Ectodermal cell (in vitro differentiated cells): ENCODE results near the gene CDH13.

ENCODE experiments used
- H3K27ac ChIP-seq: 2 replicates; pipeline ENCODE4 v1.7.0; 2013; ENCODE audit warnings: mild to moderate bottlenecking, low read depth, low read length; ENCODE audit not compliant: insufficient read depth, poor library complexity, severe bottlenecking
- H3K27me3 ChIP-seq: 2 replicates; pipeline ENCODE4 v1.7.0; 2013; ENCODE audit warnings: mild to moderate bottlenecking, low read length; ENCODE audit not compliant: insufficient read depth, control insufficient read depth, poor library complexity, severe bottlenecking
- H3K36me3 ChIP-seq: one replicate; pipeline ENCODE4 v1.7.0; 2013; ENCODE audit warnings: low read length; ENCODE audit not compliant: control insufficient read depth, insufficient read depth
- H3K4me1 ChIP-seq: one replicate; pipeline ENCODE4 v1.7.0; 2013; ENCODE audit warnings: low read length; ENCODE audit not compliant: control insufficient read depth, insufficient read depth
- H3K4me3 ChIP-seq: 2 replicates; pipeline ENCODE4 v1.7.0; 2013; ENCODE audit warnings: low read depth, low read length, control low read depth; ENCODE audit not compliant: insufficient read depth
- H3K9me3 ChIP-seq: 2 replicates; pipeline ENCODE4 v1.7.0; 2013; ENCODE audit warnings: mild to moderate bottlenecking, low read length, moderate library complexity; ENCODE audit not compliant: control insufficient read depth
- WGBS, 2 experiments: methylation state at CpG; one replicate each; pipeline ENCODE4 v1.1.7; 2013; ENCODE audit warnings: missing lambda C conversion rate in 2 of 2; 5-methylcytosine and 5-hydroxymethylcytosine counted together

CDH13 gene

GRCh38 chr16:82767808-82768207, 141.0 kb downstream of the CDH13 start:
- H3K9me3 ChIP-seq, result no peaks in the 10 kb centered on the region
- 92 to 95% methylated on average over 4 of the region's 4 CpGs for WGBS, 2 experiments

GRCh38 chr16:82769845-82770244, 143.1 kb downstream of the CDH13 start:
- no peak overlapping the region for H3K27ac ChIP-seq
- no peaks in the 10 kb centered on the region for H3K4me1 ChIP-seq
- no peaks in the 10 kb centered on the region for H3K9me3 ChIP-seq
- WGBS, 2 experiments, result 94 to 96% methylated on average over 4 to 5 of the region's 5 CpGs
- H3K27me3 ChIP-seq, result no peaks in the 10 kb centered on the region
- no peak overlapping the region for H3K4me3 ChIP-seq
- no peaks in the 10 kb centered on the region for H3K36me3 ChIP-seq

More at GRCh38 chr16:82767808-82768207, 141.0 kb downstream of the CDH13 start:
- H3K4me3 ChIP-seq, result no peak overlapping the region
- no peaks in the 10 kb centered on the region for H3K36me3 ChIP-seq
- H3K27me3 ChIP-seq, result no peaks in the 10 kb centered on the region
- H3K27ac ChIP-seq, result no peak overlapping the region
- no peaks in the 10 kb centered on the region for H3K4me1 ChIP-seq

GRCh38 chr16:82772215-82772614, 145.4 kb downstream of the CDH13 start:
- H3K9me3 ChIP-seq, result no peaks in the 10 kb centered on the region
- H3K27ac ChIP-seq, result no peak overlapping the region
- no peaks in the 10 kb centered on the region for H3K36me3 ChIP-seq
- H3K4me1 ChIP-seq, result no peaks in the 10 kb centered on the region
- 94 to 98% methylated on average over 3 of the region's 3 CpGs for WGBS, 2 experiments
- no peaks in the 10 kb centered on the region for H3K27me3 ChIP-seq
- no peak overlapping the region for H3K4me3 ChIP-seq

GRCh38 chr16:82773018-82773417, 146.2 kb downstream of the CDH13 start:
- no peaks in the 10 kb centered on the region for H3K36me3 ChIP-seq
- no peak overlapping the region for H3K27ac ChIP-seq
- WGBS, 2 experiments, result 91 to 95% methylated on average over 1 of the region's 1 CpG
- H3K4me1 ChIP-seq, result no peaks in the 10 kb centered on the region
- H3K4me3 ChIP-seq, result no peak overlapping the region
- no peaks in the 10 kb centered on the region for H3K27me3 ChIP-seq
- no peaks in the 10 kb centered on the region for H3K9me3 ChIP-seq

GRCh38 chr16:82776470-82777146, 149.8 kb downstream of the CDH13 start:
- H3K9me3 ChIP-seq, result no peaks in the 10 kb centered on the region
- WGBS, 2 experiments, result 93 to 98% methylated on average over 5 of the region's 5 CpGs
- H3K27ac ChIP-seq, result no peak overlapping the region

GRCh38 chr16:82782715-82783251, 156.0 kb downstream of the CDH13 start:
- Histone ChIP-seq H3K27me3 (no peaks in the 10 kb centered on the region), H3K4me3 (no peak overlapping the region), H3K4me1 (no peaks in the 10 kb centered on the region), H3K27ac (no peak overlapping the region), H3K36me3 (no peaks in the 10 kb centered on the region), H3K9me3 (no peaks in the 10 kb centered on the region)
- WGBS, 2 experiments, result 62 to 63% methylated on average over 11 of the region's 11 CpGs

More at GRCh38 chr16:82776470-82777146, 149.8 kb downstream of the CDH13 start:
- Histone ChIP-seq H3K36me3 (no peaks in the 10 kb centered on the region), H3K4me1 (no peaks in the 10 kb centered on the region), H3K27me3 (no peaks in the 10 kb centered on the region), H3K4me3 (no peak overlapping the region)

- Histone ChIP-seq H3K36me3 (no peaks in the 10 kb centered on the region), H3K4me1 (no peaks in the 10 kb centered on the region), H3K27me3 (no peaks in the 10 kb centered on the region), H3K27ac (no peak overlapping the region), H3K9me3 (no peaks in the 10 kb centered on the region), H3K4me3 (no peak overlapping the region)
- WGBS, 2 experiments, result 70 to 77% methylated on average over 7 to 8 of the region's 8 CpGs
These were observed 157.3 kb downstream of the CDH13 start for GRCh38 chr16:82783933-82784572.

GRCh38 chr16:82784573-82784968, 157.8 kb downstream of the CDH13 start:
- Histone ChIP-seq H3K4me1 (no peaks in the 10 kb centered on the region), H3K4me3 (no peak overlapping the region), H3K27me3 (no peaks in the 10 kb centered on the region), H3K9me3 (no peaks in the 10 kb centered on the region), H3K27ac (no peak overlapping the region), H3K36me3 (no peaks in the 10 kb centered on the region)
- 91 to 93% methylated on average over 3 of the region's 3 CpGs for WGBS, 2 experiments

- Histone ChIP-seq H3K36me3 (no peaks in the 10 kb centered on the region), H3K4me1 (no peaks in the 10 kb centered on the region), H3K27me3 (no peaks in the 10 kb centered on the region), H3K9me3 (no peaks in the 10 kb centered on the region), H3K27ac (no peak overlapping the region), H3K4me3 (no peak overlapping the region)
- 74% methylated on average over 7 of the region's 7 CpGs for WGBS, 2 experiments
These were observed 161.5 kb downstream of the CDH13 start for GRCh38 chr16:82788225-82788624.

- H3K4me3 ChIP-seq, result no peak overlapping the region
- no peak overlapping the region for H3K27ac ChIP-seq
- no peaks in the 10 kb centered on the region for H3K4me1 ChIP-seq
- no peaks in the 10 kb centered on the region for H3K36me3 ChIP-seq
- no peaks in the 10 kb centered on the region for H3K27me3 ChIP-seq
- no peaks in the 10 kb centered on the region for H3K9me3 ChIP-seq
- WGBS, 2 experiments, result 91 to 97% methylated on average over 4 of the region's 4 CpGs
These were observed 162.2 kb downstream of the CDH13 start for GRCh38 chr16:82788919-82789318.
